NCI-H2196 (cell line): Measurements from ENCODE around the gene TDRD12.
"Not testable (repeated sequence)": the region's sequence is repeated elsewhere in the genome, so short reads cannot be mapped to it uniquely, and the experiment has no call there.

Experiments used
- DNase-seq: peaks from one replicate; lab custom pipeline; 2025; ENCODE audit not compliant: unreplicated experiment; lab: John Stamatoyannopoulos, UW

TDRD12 gene

GRCh38 chr19:32693151-32694108 is 26.1 kb upstream of the TDRD12 start:
- not testable (repeated sequence) for DNase-seq

- not testable (repeated sequence) for DNase-seq
Observed at GRCh38 chr19:32694316-32694715, 25.3 kb upstream of the TDRD12 start.

DNA sequence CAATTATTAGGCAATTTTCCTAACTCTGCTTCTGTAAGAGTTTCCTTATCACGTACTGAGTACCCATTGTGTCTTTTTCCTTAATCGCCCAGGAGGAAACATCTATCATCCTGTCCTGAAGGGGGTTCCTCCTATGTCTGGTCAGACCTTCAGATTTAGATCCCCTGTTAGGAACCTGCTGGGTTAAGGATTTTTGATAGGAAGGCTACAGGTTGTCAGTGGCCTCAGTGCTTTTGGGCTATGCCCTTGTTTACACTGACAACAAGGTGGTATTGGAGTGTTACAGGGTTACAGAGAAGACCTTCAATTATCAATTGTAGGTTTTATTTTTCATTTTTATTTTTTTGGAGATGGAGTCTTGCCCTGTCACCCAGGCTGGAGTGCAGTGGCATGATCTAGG is 24.7 kb upstream of the TDRD12 start:
- not testable (repeated sequence) for DNase-seq

- DNase-seq: not testable (repeated sequence)
Observed at GRCh38 chr19:32695506-32695905, 24.1 kb upstream of the TDRD12 start.

DNA sequence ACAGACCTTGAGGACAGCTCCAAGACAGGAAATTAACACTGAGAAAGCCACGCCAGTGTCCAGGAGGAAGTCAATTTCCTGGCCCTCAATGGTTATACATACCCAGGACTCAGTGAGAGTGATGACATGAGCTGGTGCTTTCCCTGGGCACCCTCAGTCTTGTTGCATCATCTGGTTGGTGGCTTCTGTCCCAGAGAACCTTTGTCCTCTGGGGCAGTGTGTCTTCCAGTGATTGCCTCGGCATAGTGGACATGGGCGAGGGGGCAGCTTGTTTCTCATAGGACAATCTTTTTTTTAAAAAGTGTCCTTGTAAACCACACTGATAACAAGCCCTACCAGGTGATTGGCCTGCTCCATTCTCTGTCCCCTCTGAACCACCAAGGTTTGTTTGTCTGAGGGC is 22.8 kb upstream of the TDRD12 start:
- DNase-seq: not testable (repeated sequence)

DNA sequence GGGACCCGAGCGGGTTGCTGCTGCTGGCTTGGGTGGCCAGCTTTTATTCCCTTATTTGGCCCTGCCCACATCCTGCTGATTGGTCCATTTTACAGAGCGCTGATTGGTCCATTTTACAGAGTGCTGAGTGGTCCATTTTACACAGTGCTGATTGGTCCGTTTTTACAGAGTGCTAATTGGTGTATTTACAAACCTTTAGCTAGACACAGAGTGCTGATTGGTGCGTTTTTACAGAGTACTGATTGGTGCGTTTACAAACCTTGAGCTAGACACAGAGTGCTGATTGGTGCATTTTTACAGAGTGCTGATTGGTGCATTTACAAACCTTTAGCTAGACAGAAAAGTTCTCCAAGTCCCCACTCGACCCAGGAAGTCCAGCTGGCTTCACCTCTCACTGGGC is 19.4 kb upstream of the TDRD12 start:
- not testable (repeated sequence) for DNase-seq

GRCh38 chr19:32702010-32702409 is 17.6 kb upstream of the TDRD12 start:
- peak; percentile 22 for DNase-seq

DNA sequence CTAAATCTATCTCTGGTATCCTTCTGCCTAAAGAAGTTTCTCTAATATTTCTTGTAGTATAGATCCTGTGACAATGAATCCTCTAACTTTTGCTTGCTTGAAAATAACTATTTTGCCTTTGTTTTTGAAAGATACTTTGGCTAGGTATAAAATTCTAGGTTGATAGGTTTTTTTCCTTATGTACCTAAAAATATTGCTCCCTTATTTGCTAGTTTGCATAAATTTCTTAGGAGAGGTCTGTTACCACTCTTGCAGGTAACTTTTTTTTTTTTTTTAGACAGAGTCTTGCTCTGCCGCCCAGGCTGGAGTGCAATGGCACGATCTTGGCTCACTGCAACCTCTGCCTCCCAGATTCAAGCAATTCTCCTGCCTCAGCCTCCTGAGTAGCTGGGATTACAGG is 15.6 kb upstream of the TDRD12 start:
- DNase-seq: not testable (repeated sequence)

- no peak for DNase-seq
Observed at GRCh38 chr19:32708457-32708856, 11.1 kb upstream of the TDRD12 start.

- DNase-seq: no peak
Observed at GRCh38 chr19:32709032-32709431, 10.5 kb upstream of the TDRD12 start.

- no peak for DNase-seq
Observed at GRCh38 chr19:32711747-32712146, 7.8 kb upstream of the TDRD12 start.

DNA sequence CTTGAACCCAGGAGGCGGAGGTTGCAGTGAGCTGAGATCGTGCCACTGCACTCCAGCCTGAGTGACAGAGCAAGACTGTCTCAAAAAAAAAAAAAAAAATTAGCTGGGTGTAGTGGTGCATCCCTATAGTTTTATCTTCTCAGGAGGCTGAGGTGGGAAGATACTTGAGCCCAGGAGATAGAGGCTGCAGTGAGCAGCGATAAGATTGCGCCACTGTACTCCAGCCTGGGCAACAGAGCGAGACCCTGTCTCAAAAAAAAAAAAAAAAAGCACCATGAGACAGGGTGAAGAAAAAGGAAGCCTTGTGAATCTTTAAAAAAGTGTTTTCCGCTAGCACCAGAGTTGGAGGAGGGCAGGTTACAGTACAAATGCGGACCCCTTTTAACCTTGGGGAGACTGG is 3.4 kb upstream of the TDRD12 start:
- DNase-seq: not testable (repeated sequence)

- no peak for DNase-seq
Observed at GRCh38 chr19:32717496-32717895, 2.1 kb upstream of the TDRD12 start.

DNA sequence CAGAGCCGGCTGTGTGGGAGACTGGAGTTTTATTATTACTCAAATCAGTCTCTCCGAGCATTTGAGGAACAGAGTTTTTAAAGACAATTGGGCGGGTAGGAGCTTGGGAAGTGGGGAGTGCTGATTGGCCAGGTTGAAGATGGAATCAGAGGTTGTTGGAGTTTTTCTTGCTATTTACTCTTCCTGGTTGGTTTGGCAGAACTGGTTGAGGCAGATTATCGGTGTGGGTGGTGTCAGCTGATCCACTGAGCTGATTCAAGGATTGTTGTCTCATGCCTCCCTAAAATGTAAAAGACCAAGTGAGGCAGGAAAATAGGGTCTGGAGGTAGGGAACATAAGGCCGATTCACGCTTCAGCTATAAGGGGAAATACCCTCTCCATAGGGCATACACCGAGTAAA is 1.3 kb upstream of the TDRD12 start:
- no peak for DNase-seq

DNA sequence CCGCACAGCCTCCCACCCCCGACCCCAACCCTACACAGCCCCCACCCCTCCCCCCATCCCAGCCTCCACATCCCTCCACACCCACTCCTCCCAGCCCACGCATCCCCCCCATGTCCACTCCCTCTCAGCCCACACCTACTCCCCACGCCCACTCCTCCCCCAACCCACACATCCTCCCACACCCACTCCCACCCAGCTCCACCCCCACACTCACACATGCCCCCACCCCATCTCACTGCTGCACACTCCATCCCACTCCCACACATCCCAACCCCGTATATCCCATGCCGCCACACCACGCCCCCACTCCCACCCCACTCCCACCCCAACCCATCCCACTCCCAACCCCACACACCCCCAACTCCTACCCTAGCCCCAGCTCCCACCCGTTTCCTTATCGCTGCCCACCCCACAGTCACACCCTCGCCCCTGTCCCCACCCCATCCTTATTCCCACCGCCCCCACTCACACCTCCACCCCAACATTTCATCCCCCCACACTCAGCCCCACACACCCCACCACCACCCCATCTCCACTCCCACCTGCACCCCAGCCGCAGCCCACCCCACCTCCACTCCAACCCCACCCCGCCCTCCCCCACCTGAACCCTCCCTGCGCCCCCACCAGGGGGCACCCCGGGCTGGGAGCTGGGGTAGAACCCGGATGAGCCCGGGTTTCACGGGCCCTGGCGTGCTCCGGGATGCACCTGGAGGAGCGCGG is 809 bp downstream of the TDRD12 start:
- DNase-seq: no peak

DNA sequence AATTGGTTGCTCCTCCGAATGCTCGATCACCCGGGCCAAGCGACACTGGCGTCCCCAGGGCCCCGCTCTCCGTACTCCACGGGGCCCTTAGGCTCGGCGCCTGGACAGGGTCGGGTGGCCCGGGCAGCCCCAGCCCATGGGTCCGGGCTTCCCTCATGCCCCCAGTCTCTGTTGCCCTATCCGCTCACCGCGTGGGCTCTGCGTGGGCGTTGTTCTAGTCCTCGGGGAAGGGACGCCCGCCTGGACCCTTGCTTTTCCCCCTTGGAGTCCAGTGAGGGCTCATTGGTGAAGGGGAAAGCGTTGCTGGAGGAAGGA is 1.3 kb downstream of the TDRD12 start:
- no peak for DNase-seq

- DNase-seq: no peak
Observed at GRCh38 chr19:32735936-32736335, 16.4 kb downstream of the TDRD12 start.

DNA sequence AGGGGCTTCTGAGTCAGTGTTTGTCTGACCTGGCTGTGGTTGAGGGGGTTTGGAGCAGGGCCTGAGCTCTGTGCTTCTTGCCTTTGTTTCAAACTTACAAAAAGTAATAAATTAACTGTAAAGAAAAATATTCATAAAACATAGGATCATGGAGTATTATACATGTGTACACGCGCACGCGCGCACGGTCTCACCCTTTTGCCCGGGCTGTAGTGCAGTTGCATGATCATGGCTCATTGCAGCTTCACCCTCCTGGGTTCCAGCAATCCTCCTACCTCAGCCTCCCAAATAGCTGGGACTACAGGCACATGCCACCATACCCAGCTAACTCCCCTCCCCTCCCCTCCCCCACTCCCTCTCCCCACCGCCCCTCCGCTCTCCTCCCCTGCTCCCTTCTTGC is 23.5 kb downstream of the TDRD12 start:
- DNase-seq: no peak

GRCh38 chr19:32743447-32743846 is 23.9 kb downstream of the TDRD12 start:
- DNase-seq: no peak

DNA sequence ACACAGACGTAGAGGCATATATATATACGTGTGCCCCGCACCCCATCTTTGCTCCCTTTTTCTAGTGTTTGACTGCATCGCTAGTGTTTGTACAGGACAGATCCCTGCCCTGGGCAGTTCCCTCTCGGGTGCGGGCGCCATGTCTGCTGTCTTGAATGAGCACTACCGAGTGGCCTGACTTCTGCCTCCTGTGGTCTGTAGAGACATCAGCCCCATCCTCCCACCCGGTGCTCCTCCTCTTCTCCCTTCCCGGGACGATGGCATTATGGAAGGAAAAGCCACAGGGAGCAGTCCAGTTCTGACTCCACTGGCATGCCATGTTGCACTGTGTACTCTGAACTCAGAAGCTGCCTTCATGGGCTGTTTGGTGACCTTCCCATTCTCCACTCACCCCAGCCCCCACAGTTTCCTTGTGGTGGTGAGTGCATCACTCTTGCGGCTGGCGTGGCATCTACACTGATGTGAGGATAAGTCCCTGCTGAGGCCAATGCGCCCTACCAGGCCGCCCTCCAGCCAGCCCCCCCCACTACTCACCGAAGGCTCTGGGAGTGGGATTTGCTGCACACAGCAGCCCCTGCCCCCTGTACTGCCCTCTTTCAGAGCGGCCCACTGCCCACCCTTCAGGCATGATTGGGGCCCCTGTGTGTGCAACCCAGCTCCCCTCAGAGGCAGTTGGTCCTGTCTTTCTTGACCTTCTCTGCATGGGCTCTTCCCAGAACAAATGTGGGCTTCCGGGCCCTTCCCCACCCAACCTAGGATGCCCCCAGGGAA is 25.2 kb downstream of the TDRD12 start:
- DNase-seq: no peak

DNA sequence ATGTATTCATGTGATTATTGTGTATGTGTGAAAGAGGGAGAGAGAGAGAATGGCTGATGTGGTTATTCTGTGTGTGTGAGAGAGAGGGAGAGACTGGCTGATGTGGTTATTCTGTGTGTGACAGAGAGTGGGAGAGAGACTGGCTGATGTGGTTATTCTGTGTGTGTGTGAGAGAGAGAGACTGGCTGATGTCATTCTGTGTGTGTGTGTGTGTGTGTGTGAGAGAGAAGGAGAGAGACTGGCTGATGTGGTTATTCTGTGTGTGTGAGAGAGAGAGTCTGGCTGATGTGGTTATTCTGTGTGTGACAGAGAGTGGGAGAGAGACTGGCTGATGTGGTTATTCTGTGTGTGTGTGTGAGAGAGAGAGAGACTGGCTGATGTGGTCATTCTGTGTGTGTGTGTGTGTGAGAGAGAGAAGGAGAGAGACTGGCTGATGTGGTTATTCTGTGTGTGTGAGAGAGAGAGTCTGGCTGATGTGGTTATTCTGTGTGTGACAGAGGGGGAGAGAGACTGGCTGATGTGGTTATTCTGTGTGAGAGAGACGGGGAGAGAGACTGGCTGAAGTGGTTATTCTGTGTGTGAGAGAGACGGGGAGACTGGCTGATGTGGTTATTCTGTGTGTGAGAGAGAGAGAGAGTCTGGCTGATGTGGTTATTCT is 26.2 kb downstream of the TDRD12 start:
- not testable (repeated sequence) for DNase-seq
